DMS114 treated with DMSO at 0.1 percent for 48 hours (cell line): ENCODE data around the gene MFAP5.

Experiments
- DNase-seq: peaks from one replicate; lab custom pipeline; 2025; ENCODE audit not compliant: unreplicated experiment; lab: John Stamatoyannopoulos, UW

Gene MFAP5

DNA sequence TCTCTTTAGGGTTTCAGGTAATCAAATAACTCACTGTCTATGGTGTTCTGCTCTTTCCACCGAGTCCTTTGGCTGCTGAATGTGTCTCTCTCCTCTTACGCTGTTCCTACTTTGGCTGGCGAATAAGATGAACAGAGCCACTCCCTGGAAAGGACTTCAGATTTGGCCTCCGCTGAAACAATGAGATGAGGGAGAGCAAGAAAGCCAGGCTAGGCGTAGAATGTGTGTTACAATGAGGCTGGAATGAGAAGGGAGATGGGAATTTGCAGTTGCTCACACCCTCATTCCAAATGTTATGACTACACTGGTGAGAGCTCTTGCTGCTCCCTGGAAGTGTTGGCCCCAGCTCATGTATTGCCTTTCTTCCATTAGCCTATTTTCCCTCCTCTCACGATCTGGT lies at the start of gene MFAP5:
Gene MFAP5, minus strand, starts transcription at position 234 of the 400 bp plus-strand sequence. CDS start 722 bp downstream, outside the sequence.
- DNase-seq: no peak

DNA sequence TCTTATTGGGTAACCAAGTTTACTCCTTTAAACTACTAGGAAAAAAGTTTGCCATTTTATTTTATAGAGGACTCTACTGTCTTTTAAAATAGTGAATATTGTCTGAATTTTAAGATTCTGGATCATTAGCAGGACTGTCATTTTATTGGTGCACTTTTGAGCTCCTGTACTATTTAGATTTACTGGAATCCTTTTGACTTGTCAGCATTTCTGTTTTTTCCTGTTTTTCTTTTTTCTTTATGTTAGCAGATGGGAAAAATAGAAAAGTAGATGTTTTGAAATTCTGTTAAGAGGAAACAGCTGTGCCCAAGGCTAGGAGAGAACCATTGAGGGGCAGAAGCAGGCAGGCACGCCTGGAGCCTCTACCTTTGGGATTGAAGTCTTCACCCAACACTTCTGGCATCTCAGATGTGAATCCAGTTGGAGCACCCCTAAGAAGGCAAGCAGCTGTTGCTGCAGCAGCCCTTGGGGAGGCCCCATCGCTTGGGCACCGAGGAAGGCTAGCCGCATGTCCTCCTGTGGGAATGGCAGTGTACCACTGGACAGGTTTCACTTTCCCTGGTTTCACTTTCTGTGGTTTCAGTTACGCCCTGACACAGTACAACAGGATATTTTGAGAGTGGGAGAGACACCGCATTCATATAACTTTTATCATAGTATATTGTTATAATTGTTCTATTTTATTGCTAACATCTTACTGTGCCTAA lies 46.7 kb upstream of the MFAP5 start:
- DNase-seq: no peak

- DNase-seq: no peak
These were observed 39.5 kb upstream of the MFAP5 start for GRCh38 chr12:8702159-8702558.

DNA sequence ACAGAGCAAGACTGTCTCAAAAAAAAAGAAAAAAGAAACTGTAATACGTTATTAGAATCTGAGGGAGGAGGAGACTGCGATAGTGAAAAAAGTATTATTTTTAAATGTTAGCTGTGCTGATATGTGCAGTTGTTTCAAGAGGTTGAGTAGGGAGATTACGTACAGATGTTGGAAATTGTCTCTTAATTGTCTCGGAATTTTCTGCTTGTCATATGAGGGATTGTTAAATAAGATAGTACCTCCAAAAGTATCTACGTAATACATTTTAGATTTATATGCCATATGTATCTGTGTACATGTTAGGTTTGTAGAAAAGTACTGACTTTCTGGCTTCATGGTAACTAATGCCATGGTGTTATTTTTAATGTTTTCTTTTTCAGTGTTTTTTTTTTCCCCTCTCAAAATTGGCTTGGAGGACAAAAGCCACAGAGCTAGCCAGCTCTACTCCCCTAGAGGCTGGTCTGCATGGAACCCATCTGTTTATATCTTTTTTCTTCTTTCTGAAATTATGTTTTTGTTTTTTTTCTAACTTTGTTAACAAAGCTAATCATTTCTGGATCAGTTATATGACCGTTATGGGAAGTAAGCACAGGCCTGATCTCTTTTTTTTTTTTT lies 38.5 kb upstream of the MFAP5 start:
- no peak for DNase-seq

GRCh38 chr12:8699714-8700113 lies 37.1 kb upstream of the MFAP5 start:
- DNase-seq: no peak

DNA sequence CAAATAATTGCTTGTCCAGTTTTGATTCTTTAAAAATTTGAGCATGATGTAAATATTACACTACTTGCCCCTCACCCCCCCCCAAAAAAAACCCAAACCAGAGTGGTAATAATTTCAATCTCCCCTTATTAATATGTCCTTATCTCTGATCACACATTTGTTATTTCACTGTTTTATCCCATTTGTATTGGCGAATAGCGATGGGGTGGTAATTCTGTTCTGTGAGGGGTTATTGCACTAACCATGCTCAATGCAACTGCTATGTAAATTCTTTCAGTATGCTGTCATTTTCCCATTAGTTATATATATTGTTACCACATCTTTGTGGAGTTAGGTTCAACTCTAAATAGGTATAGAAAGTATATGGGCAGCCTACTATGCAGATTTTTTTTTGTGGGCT lies 36.3 kb upstream of the MFAP5 start:
- DNase-seq: no peak

DNA sequence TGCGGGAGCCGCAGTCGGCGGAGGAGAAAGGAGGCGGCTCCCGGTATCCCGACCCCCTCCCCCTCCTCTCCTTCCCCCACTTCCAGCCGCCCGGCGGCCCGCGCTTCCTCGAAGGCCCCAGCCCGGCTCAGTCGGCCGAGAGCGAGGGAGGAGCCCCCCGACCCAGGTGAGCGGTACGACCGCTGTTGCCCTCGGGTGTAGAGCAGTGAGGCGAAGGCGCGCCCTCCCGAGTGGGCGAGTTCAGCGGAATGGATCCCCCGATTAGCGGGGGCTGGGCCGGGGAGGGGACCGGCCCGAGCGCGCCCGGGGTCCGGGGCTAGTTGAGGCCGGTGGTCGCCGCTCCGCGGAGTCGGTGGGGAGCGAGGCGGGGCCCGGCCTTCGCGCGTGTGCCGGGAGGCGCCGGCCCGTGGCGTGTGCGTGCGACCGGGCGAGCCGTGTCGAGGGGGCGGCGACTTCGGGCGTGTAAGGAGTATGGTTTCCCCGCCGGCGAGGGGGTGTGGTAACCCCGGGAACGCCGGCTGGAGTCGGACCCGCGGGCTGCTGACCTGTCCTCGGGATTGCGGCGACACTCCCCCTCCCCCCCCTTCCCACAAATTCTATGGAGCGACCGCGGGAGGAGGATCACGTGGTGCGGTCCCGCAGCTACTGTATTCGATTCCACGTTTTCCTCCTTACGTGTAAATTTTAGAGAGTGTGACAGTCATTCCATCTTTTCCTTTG lies 35.7 kb upstream of the MFAP5 start:
- DNase-seq: no peak

DNA sequence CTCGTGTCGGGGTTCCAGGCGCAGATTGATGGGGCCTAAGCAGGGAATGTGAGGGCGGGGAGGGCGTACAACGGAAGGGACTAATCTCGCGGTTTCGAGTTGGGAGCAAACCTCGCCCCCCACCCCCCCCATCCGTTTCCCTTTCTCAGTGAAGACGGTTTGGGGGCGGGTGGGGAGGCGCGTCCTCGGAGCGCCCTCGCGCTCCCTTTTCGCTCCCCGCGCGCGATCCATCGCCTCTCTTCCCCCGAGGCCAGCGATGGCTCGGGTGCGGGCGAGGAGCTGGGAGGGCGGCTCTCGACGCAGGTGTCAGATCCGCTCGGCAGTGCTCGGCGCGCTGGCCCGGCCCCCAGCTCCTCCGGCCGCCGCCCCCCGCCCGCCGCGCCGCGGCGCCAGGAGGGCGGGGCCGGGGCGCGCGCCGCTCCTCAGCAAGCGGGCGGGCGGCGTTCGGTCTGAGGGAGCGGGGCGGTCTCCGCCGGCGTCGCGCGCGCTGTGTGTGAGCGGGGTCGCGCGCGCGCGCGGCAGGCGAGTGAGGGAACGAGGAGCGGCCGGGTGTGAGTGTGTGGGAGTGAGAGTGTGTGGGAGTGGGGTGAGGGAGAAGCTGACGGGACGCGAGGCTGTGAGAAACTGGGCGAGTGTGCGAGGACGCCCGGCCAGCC lies 35.0 kb upstream of the MFAP5 start, which contains the start of gene RIMKLB:
Gene RIMKLB, plus strand, starts transcription at position 516 of the 656 bp plus-strand sequence. CDS start 15,876 bp downstream, outside the sequence.
- DNase-seq: peak; percentile 78

DNA sequence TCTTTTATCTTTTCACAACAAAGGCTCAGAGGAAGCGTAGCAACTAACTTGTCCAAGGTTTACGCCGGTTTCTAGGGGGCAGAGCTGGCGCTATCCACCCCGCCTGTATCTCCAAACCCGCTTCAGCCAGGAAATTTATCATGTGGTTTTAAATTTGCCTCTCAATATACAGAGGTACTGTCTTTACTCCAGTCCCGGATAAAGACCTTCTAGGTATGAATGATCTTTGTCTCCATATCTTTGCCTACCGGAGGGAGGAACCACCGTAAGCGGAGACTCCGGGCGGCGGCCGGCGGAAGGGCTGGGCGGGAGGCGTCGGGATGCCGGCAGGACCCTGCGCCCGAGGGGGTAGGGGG lies 34.5 kb upstream of the MFAP5 start:
- DNase-seq: peak; percentile 54

DNA sequence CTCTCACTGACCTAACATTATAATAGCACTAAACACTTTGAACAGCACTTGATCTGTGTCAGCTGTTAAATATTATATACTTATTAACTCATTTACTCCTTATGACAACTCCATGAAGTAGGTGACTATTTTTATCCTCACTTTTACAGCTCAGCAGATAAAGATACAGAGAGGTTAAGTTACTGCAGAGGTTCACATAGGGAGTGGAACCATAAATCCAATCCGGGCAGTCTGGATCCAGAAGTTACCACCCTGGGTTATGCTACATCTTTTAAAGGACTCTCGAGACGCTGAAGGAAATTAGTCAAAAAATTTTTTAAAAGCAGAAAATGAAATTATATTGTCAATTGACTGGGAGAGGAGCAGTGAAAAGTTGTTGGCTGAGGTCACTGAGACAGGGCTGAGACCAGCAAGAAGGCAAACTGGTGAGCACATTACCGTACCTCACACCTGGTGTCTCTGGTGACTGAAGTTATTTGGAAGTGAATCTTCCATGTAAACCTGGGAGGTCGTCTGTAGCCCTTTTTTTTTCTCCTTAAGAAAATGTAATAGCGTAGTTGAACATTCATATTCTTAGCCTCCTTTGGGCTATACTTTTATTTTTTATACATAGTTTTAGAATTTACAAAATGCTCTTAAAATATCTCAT lies 33.9 kb upstream of the MFAP5 start:
- no peak for DNase-seq

GRCh38 chr12:8695116-8695515 lies 32.5 kb upstream of the MFAP5 start:
- DNase-seq: no peak

- DNase-seq: peak; percentile 33
These were observed 29.9 kb upstream of the MFAP5 start for GRCh38 chr12:8692573-8692972.

GRCh38 chr12:8689681-8690080 lies 27.1 kb upstream of the MFAP5 start:
- DNase-seq: no peak

DNA sequence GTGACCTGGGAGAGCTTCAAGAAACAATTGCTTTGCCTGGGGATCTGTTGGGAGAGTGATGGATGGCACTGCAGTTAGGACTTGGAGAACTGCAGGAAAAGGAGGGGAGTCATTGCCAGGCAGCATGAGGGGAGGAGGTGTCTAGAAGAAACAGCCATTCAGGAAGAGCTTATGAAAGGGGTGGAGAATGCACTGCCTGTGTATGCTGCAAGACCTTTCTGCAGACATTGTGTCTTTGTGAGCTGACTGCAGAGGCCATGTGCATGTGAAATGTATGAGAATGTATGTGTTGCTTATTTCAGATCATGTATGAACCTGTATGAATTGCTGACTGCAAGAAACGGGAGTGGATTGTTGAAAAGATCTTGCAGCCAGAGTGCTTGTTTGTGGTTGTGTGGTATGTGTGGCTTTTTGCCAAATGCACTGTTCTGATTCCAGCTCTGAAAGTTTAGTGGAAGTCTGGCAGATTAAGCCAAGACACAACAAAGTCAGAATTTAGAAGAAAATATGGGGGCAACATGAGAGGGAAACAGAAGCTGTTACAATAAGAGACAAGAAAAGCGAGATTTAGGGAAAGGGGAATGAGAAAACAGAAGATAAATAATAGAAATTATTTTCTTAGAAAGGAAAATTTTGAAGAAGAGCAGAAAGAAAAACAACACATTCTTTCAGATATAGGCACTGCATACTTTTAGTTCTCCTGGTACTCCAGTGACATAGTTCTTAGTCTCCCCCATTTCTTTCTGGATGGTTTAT lies 25.4 kb upstream of the MFAP5 start:
- peak; percentile 74 for DNase-seq

- DNase-seq: no peak
These were observed 22.4 kb upstream of the MFAP5 start for GRCh38 chr12:8685051-8685450.

DNA sequence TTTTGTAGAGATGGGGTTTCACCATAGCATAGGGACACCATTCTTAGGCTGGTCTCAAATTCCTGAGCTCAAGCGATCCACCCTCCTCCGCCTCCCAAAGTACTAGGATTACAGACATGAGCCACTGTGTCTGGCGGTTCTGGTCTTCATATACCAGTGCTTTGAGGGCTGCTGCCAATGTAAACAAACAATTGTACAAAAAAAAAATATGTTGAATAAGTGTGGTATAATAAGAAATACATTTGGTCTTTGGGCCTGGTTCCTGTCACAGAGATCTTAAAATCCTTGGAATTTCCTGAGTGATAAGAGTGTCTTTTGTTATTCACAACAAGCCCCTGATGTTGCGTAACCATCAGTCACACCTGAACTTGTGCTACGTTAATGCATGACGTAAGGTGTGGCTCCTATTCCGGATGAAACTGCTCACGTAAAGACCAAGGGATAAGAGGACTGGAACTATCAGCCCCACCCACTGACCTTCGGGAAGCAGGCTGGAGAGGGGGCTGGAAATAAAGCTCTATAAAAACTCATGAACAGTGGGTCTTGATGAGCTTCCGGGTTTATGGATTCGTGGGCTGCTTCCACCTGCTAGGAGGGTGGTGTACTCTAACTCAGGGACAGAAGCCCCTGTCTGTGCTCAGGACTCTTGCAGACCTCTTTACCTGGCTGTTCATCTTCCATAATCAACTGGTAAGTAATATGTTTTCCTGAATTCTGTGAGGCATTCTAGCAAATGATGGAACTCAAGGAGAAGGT lies 18.7 kb upstream of the MFAP5 start:
- no peak for DNase-seq

DNA sequence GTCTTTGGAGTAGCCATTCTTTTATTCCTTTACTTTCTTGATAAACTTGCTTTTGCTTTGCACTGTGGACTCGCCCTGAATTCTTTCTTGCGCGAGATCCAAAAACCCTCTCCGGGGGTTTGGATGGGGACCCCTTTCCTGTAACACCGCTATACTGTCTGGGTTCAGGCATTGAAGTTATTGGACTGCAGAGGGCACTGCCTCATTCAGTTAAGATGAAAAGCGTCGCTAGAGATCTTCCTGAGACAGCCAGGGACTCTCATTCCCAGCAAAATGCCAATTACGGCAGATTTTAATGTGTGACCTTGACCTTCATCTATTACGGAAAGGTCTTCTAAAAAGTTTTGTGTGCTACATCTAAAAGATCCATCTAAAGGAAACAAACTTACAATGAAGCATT lies 17.9 kb upstream of the MFAP5 start:
- DNase-seq: no peak

DNA sequence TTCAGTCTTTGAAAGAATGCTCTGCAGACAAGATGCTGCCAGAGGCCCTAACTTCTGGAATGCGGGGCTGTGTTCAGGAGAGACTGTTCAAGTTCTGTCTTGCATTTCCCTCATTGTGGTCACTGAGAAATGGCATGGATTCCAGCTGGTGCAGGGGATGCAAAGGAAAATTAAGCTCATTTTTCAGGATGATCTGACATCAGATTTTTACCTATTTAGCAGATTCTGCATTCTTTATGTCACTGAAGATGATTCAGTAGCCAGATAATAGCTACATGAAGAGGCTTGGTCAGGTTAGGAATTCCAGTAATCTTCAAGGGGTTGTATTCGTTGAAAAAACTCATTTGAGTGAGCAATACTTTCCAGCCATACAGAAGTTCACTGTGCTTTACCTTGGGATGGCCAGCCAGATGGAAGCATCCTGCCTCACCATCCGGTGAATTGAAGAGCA lies 16.1 kb upstream of the MFAP5 start:
- DNase-seq: no peak

DNA sequence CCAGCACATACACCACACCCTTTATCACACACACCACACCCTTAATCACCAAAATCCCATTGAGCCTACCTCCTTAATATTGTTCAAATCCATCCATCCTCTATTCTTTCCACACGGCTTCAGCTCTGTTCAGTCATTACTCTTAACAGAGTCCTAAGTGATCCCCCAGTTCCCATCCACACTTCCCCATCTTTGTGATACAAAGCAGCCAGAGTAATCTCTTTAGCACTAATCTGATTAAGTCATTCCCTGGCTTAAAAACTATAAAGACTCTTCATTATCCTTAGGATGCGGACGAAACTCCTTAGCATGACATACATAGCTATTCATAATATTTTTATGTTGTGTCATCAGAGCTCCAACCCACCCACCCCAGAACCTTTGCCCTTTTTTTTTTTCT lies 14.7 kb upstream of the MFAP5 start:
- no peak for DNase-seq

DNA sequence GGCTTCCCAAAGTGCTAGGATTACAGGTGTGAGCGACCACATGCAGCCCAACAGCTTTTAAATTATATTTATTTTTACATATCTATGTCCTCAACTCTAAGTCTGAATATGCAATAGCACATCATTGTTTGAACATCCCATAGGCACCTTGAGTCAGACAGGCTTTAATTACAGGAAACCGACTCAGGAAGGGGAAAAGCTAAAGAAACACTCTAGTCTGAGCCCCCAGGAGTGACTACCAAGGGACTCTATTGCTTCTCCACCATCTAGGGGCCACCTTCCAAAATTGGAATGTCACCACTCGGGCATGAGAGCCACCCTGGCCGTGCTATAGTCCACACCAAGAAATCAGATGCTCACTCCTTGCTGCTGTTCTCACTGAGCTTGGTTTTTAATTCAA lies 14.0 kb upstream of the MFAP5 start:
- DNase-seq: no peak
